GM21423 (cell line): ENCODE measurements around the gene CUL4A.
A peak's percentile ranks its signal among the peaks of the same experiment; 100 is the strongest.

Experiments
- ATAC-seq: cut with Tn5 transposase; IDR thresholded peaks from one replicate; pipeline ENCODE4 v1.9.1; 2021; ENCODE audit warnings: mild to moderate bottlenecking, moderate library complexity; ENCODE audit not compliant: unreplicated experiment

The CUL4A gene

GRCh38 chr13:113207890-113208420, 1.5 kb upstream of the CUL4A start:
- peak; percentile 8 for ATAC-seq

- ATAC-seq: peak; percentile 71
These were observed 735 bp upstream of the CUL4A start, which contains the start of gene PCID2 for GRCh38 chr13:113208421-113209335. Gene PCID2, minus strand, starts transcription at chr13:113208669. Its CDS starts 35 bp downstream, at chr13:113208634.

GRCh38 chr13:113209759-113210421, 477 bp downstream of the CUL4A start:
- ATAC-seq: peak; percentile 30

- ATAC-seq: no peak
These were observed 1.4 kb downstream of the CUL4A start for GRCh38 chr13:113210833-113211232.

DNA sequence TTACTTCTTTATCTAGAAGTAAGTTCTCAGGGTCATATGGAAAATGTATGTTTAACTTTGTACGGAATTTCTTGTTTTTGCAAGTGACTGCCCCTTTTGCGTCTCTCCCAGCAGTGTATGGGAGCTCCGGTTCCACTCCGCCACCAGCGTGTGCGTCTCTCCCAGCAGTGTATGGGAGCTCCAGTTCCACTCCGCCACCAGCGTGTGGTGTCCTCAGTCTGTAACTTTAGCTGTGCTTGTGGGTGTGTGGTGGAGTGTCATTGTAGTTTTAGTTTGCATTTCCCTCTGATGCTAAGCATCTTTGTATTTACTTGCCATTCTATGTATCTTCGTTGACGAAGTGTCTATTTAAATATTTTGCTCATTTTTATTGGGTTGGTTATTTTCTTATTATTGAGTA, 2.4 kb downstream of the CUL4A start:
- ATAC-seq: no peak

DNA sequence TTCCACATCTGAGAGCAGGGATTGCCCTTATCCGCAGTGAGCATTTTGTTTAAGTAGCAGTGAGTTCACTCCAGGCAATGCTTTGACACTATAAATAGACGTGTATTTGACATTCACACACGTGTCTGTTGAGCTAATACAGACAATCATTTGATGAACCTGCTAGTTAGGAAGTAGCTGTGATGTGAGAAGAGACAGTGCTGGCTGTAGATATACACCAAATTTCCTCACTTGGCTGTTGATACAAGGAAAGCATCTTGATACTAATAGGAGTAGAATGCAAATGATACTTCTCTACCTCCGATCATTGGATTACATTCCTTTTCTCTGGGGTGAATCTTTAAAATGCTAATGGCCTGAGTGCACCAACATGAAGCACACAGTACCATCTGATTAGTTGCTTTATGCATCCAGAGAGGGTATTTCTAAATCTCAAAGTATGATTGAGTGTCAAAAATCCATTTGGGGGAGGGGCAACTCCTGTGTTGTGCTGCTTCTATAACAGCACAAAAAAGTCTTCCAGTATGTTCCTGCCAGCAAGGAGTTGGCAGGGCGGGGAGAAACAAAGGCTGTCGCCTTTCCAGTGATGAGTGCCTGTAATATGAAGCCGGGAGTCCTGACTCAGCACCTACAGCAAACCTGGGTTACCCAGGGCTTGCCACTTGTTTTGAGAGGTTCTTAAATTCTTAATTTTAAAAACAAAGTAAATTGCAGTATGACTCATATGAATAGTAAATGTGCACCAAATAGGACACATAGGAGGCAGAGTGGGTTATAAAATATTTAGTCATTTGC, 7.0 kb downstream of the CUL4A start:
- ATAC-seq: no peak

- no peak for ATAC-seq
These were observed 9.2 kb downstream of the CUL4A start for GRCh38 chr13:113218586-113218985.

DNA sequence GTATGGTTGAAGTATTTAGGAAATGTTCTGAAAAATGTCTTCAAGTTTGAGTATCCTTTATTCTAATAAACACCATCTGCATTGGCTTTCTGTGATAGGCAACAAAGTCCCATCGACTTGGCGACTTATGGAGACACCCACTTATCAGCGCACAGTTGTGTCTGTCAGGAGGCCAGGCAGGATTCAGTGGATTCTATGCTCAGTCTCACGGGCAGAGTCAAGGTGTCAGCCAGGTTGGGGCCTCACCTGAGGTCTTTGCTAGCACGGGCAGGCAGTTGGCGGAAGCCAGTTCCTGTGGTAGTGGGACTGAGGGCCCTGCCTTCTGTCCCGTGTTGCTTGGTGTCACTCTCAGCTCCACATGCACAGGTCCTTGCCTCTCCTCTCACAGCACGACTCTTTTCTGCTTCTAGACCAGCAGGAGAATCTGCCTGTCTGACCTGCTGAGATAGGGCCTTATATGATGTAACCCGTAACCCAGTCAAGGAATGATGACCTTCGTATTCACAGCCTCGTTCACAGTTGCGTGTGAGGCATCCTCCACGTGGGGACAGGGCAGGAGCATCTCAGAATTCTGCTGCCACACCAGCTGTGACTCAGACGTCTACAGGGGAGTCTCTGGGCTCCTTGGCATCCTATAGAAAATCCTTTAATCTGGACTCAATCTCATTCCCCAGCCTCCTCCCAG, 10.0 kb downstream of the CUL4A start:
- ATAC-seq: no peak

DNA sequence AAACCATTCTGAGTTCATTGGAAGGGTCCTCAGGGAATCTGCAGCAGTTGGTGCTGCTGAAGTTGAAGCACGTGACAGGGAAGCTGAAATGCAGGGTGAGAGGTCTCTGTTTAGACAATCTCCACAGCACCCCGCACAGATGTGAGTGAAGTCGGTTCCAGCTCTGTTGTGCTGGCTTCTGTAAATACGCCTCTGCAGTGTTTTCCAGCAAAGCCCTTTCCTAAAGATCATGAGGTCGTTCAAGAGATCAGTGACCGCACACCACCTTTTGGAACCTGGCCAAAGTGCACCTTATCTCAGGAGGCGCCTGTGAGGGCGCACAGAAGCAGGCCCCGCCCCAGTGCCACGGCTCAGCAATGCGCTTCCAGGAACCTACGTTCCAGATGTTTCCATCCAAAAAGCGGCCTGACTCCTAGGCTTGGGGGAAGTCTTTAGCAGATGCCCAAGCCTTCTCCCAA, 10.8 kb downstream of the CUL4A start:
- ATAC-seq: no peak

GRCh38 chr13:113220877-113221276, 11.5 kb downstream of the CUL4A start:
- ATAC-seq: no peak

DNA sequence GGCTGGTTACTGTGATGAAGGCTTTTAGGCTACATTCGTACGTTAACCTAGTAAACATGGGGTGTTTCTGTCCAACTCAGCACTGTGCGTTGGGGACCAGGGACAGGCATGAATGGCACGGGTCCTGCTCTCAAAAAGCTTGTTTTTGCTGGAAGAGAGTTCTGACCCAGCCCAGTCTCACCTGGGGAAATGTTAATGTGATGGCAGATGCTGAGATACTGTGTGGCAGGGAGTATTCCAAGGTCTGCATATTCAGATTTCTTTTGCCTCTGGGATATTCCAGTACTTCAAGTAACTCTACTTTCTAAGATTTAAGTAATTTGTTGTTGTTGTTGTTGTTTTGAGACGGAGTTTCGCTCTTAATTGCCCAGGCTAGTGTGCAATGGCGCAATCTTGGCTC, 13.7 kb downstream of the CUL4A start:
- ATAC-seq: no peak

DNA sequence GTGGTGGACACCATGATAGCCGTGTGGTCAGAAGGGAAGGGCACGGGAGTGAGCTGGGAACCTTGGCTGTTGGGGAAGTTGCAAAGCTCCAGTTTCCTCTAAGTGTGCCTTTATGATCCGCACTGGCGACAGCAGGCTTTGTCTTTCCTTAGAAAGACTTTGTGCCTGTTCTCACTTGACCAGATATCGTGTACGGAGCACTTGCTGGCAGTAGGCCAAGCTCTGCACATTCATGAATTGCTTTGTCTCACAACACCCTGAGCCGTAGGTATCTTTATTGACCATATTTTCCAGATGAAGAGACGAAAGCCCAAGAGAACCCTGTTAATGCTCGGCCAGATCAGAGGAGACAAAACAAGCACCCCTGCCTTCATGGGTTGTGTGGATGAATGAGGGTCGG, 15.1 kb downstream of the CUL4A start:
- ATAC-seq: no peak

GRCh38 chr13:113225515-113225914, 16.1 kb downstream of the CUL4A start:
- ATAC-seq: no peak

DNA sequence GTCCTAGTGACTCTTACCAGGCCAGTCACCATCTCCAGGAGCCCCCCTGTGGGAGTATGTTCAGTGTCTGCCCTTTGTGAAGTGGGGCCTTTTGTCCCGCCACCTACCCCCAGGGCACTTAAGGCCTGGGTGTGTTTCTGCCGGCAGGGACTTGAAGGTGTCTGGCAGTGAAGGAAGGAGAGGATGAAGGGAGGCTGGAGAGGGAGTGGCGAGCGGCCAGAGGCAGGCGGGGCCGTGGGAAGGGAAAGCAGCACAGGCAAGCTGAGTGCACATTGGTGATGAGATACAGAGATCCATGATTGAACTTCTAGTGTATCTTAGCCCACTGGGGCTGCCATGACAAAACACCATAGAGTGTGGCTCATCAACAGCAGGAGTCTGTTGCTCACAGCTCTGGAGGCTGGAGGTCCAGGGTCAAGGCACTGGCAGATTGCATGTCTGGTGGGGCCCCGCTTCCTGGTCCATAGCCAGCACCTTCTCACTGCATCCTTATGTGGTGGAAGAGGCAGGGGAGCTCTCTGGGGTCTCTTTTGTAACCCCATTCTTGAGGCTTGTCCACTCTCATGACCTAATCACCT, 17.5 kb downstream of the CUL4A start:
- ATAC-seq: no peak

- no peak for ATAC-seq
These were observed 19.7 kb downstream of the CUL4A start for GRCh38 chr13:113229161-113229560.

DNA sequence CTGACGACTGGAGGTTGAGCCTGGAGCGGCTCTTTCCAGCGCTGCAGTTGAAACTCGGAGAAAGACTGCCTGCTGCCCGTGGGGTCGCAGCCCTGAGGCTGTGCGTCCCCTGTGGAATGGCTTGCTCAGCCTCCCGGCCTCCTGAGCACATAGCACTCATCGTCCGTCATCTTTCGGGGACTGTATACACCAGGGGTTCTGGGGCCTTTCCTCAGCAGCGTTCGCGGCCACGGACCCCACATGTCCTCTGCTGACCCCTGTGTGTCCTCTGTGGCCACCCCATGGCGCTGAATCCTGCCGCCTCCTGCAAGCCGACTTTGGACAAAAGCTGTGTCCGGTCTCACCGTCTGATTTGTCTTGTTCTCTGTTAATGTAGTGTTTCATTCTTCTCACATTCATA, 20.4 kb downstream of the CUL4A start:
- no peak for ATAC-seq

DNA sequence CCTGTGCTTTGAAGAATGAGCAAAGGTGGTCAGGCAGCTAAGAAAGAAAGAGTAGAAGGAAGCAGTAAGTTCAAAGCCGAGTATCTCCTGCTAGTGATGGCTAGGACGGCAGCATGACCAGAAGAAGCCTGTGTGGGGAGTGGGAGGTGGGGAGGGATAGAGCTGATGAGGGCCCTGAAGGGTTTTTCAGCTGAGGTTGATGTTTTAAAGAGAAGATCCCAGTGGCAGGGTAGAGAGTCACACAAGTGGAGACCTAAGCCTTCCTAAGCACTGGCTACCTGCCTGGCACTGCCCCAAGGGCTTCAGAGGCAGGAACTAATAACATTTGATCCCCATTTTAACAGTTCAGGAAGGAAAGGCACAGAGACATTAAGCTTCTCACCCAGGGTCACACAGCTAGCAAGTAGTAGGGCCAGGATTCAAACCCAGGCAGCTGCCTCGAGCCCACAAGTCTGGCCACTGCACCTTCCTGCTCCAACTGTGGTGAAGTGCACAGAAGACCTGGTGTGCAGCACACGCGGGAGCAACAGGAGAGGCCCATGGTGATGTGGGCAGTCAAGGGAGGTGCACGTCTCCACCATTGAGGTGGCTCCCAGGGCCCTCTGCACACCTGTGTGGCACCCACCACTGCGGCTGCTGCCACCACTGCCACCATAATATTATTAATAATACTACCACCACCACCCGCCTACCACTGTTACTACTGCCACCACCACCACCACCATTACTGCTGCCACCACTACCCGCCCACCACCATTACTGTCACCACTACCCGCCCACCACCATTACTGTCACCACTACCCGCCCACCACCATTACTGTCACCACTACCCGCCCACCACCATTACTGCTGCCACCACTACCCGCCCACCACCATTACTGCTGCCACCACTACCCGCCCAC, 22.1 kb downstream of the CUL4A start:
- no peak for ATAC-seq

DNA sequence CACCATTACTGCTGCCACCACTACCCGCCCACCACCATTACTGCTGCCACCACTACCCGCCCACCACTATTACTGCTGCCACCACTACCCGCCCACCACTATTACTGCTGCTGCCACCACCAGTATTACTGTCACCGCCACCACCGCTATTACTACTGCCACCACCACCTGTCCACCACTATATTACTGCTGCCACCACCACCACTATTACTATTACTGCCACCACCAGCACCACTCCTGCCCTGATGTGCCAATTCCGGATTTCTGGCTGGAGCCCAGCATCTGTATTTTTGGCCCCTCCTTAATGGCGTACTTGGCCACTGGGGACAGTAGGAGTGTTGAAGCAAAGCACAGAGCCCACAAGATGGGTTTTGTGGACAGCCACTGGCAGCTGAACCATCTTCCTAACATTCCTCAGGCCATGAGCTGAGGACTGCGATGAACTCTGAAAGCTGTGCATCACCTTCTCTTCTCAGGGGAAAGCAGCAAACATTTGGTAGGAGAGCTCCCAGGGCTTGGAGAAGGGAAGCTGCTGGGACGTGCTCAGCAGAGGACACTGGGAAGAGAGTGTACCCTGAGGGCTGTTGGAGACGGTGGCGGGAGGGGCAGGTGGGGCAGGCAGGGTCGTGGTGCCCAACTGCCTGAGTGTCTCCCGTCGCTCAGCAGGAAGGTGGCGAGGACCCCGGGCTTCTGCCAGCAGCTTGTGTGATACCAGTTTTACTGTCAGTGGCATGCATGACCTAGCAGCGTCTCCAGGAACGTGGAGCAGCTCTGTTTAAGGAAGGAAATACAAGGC, 23.0 kb downstream of the CUL4A start:
- ATAC-seq: no peak
